Endothelial cell of umbilical vein (primary cell): Measurements from ENCODE around the gene DIO3. TPM values are rescaled to one million over a fixed set of nuclear protein-coding genes. Genes with fewer than 3 reads are reported as not detected.

Source experiments
- BruUV-seq: library from RNA; stranded (reverse); fragments of 400-500 nt; replicated peaks from 2 replicates; lab custom pipeline; 2021; lab: Mats Ljungman, UMichigan
- CTCF ChIA-PET: fragments of 300-600, 350-600 bp; sonication (Branson Sonifier 250); formaldehyde crosslinking; loops from one replicate; lab custom pipeline; 2021; ENCODE audit warnings: antibody characterized with exemption, inconsistent platforms; lab: Charles Lee
- POLR2A ChIA-PET: fragments of 300-600, 350-600 bp; sonication (Branson Sonifier 250); formaldehyde crosslinking; loops from one replicate; lab custom pipeline; 2021; ENCODE audit warnings: antibody characterized with exemption, inconsistent platforms; lab: Charles Lee
- DNase-seq: peaks from one replicate; pipeline ENCODE4 v3.0.0-alpha.2; 2011; ENCODE audit warnings: low read depth, low spot score
- FAIRE-seq: peaks from 2 replicates; lab custom pipeline; 2011; peaks lifted over from hg19 to GRCh38; lab: Jason Lieb, UNC
- H2AFZ ChIP-seq: 2 replicates; pipeline ENCODE4 v1.6.0; 2012; ENCODE audit warnings: low read depth, low read length, control low read depth, inconsistent platforms
- H3K27ac ChIP-seq: 2 replicates; pipeline ENCODE4 v1.5.1; 2011; ENCODE audit warnings: low read depth, mild to moderate bottlenecking, control low read depth, low read length, moderate library complexity; ENCODE audit not compliant: insufficient read depth
- H3K27me3 ChIP-seq, 2 experiments: 2 replicates each; pipeline versions ENCODE4 v1.6.0 to v1.6.1; 2011; ENCODE audit warnings: low read length in 2 of 2, mixed read lengths in 1 of 2; ENCODE audit not compliant: control insufficient read depth in 2 of 2, insufficient read depth in 2 of 2
- H3K36me3 ChIP-seq, 2 experiments: 2 replicates in 1 of 2; 3 replicates in 1 of 2; pipeline ENCODE4 v1.5.1; 2011; ENCODE audit warnings: low read length in 2 of 2, mild to moderate bottlenecking in 1 of 2, moderate library complexity in 1 of 2; ENCODE audit not compliant: control insufficient read depth in 2 of 2, insufficient read depth in 2 of 2; ENCODE audit errors: extremely low read depth in 1 of 2
- H3K4me1 ChIP-seq: 3 replicates; pipeline ENCODE4 v1.5.1; 2011; ENCODE audit warnings: mild to moderate bottlenecking, low read length; ENCODE audit not compliant: control insufficient read depth, insufficient read depth; ENCODE audit errors: extremely low read depth
- H3K4me2 ChIP-seq: 2 replicates; pipeline ENCODE4 v1.6.1; 2011; ENCODE audit warnings: low read length, control low read depth, mixed read lengths; ENCODE audit not compliant: insufficient read depth
- H3K4me3 ChIP-seq, 3 experiments: fragments of 200-600 bp in 1 of 3; sonication (generic), shearing (Covaris generic) in 1 of 3; replicated peaks in 1 of 3; 2 replicates each; pipeline ENCODE4 v1.5.1; 2011 to 2016; ENCODE audit warnings: control low read depth in 3 of 3, low read length in 3 of 3, mild to moderate bottlenecking in 2 of 3, inconsistent platforms in 1 of 3, low read depth in 1 of 3, moderate library complexity in 1 of 3; ENCODE audit not compliant: insufficient read depth in 1 of 3
- H3K79me2 ChIP-seq: 2 replicates; pipeline ENCODE4 v1.6.0; 2012; ENCODE audit warnings: low read length, inconsistent platforms; ENCODE audit not compliant: control insufficient read depth, insufficient read depth
- H3K9ac ChIP-seq: replicated peaks from 2 replicates; pipeline ENCODE3; 2011; ENCODE audit warnings: low read length, control low read depth; ENCODE audit not compliant: insufficient read depth; ENCODE audit errors: extremely low read depth
- H3K9me1 ChIP-seq: replicated peaks from 3 replicates; pipeline ENCODE4 v1.6.0; 2011; ENCODE audit warnings: mild to moderate bottlenecking, low read length; ENCODE audit not compliant: control insufficient read depth, insufficient read depth; ENCODE audit errors: extremely low read depth
- H3K9me3 ChIP-seq: replicated peaks from 2 replicates; pipeline ENCODE4 v1.5.1; 2012; ENCODE audit warnings: low read length, inconsistent platforms; ENCODE audit not compliant: control insufficient read depth, insufficient read depth
- H4K20me1 ChIP-seq: replicated peaks from 2 replicates; pipeline ENCODE3; 2011; ENCODE audit warnings: mild to moderate bottlenecking, low read length; ENCODE audit not compliant: control insufficient read depth, insufficient read depth; ENCODE audit errors: extremely low read depth
- CTCF ChIP-seq, 2 donors: IDR thresholded peaks; 1 replicate in 1 of 2; 2 replicates in 1 of 2; pipeline ENCODE4 v1.5.1; 2011; ENCODE audit warnings: low read length in 2 of 2, mild to moderate bottlenecking in 2 of 2, moderate library complexity in 2 of 2, control low read depth in 1 of 2, inconsistent platforms in 1 of 2, low read depth in 1 of 2; ENCODE audit not compliant: insufficient read depth in 1 of 2; ENCODE audit errors: extremely low read depth in 1 of 2
- EZH2 ChIP-seq: IDR thresholded peaks from 2 replicates; pipeline ENCODE4 v1.6.1; 2012; ENCODE audit warnings: borderline replicate concordance, low read depth, mild to moderate bottlenecking, moderate library complexity, low read length, inconsistent platforms; ENCODE audit not compliant: severe bottlenecking
- FOS ChIP-seq: IDR thresholded peaks from 2 replicates; pipeline ENCODE4 v1.6.1; 2011; ENCODE audit warnings: mild to moderate bottlenecking, low read length, moderate library complexity, borderline replicate concordance; ENCODE audit not compliant: insufficient read depth
- GATA2 ChIP-seq: IDR thresholded peaks from 2 replicates; pipeline ENCODE4 v1.7.0; 2011; ENCODE audit warnings: low read depth, mild to moderate bottlenecking, moderate library complexity, mixed read lengths, low read length; ENCODE audit not compliant: insufficient read length, insufficient read depth
- JUN ChIP-seq: IDR thresholded peaks from 2 replicates; pipeline ENCODE4 v1.6.1; 2011; ENCODE audit warnings: borderline replicate concordance, low read depth; ENCODE audit not compliant: insufficient read length, insufficient read depth
- MAX ChIP-seq: IDR thresholded peaks from 2 replicates; pipeline ENCODE4 v1.6.1; 2011; ENCODE audit not compliant: insufficient read depth, insufficient read length
- MYC ChIP-seq: IDR thresholded peaks from one replicate; pipeline ENCODE4 v1.6.1; 2011; ENCODE audit warnings: mild to moderate bottlenecking, low read depth, low read length
- POLR2A ChIP-seq: IDR thresholded peaks from 2 replicates; pipeline ENCODE4 v1.6.1; 2012; ENCODE audit warnings: low read depth, mild to moderate bottlenecking, control low read depth, low read length
- POLR2AphosphoS5 ChIP-seq: IDR thresholded peaks from 2 replicates; pipeline ENCODE4 v1.6.1; 2012; ENCODE audit warnings: low read depth, mild to moderate bottlenecking, control low read depth, low read length, moderate library complexity; ENCODE audit not compliant: insufficient read depth
- dilution Hi-C: fragments of 300-500 bp; cut with MboI; formaldehyde crosslinking; loops from one replicate; pipeline ENCODE4 v1.15.0; 2019; ENCODE audit warnings: low sequenced_read_pairs; ENCODE audit not compliant: extremely low pct_ligation_motif_present
- intact Hi-C: fragments of 100-400 bp; cut with micrococcal nuclease; formaldehyde crosslinking; loops from one replicate; pipeline ENCODE4 v1.10.0; 2022
- polyA plus RNA-seq, 4 experiments: library from polyadenylated mRNA; depleted of rRNA in 3 of 4; stranded (reverse) in 3 of 4; unstranded in 1 of 4; fragments of >200 nt; gene quantifications; 2 replicates each; pipeline versions ENCODE4 v1.2.1 to v1.2.3, GENCODE V29; 2011 to 2012; ENCODE audit warnings: missing spikeins in 1 of 4
- total RNA-seq: library from RNA; stranded (reverse); gene quantifications from 2 replicates; pipeline ENCODE4 v1.2.3, GENCODE V29; 2021

The DIO3 gene
- total and polyA plus RNA-seq, 2 donors (not counting 3 experiments of a cell fraction or from before 2014, with no cell fraction given): not detected

- no peak overlapping the region for H2AFZ ChIP-seq
- CTCF ChIA-PET: no interaction called here
- H3K9me1 ChIP-seq: no peaks in the 10 kb centered on the region
- H3K27ac ChIP-seq: no peak overlapping the region
- no peaks in the 10 kb centered on the region for H3K36me3 ChIP-seq
- no peaks in the 10 kb centered on the region for H3K79me2 ChIP-seq
- H3K4me2 ChIP-seq: no peak overlapping the region
- no TSS peak for BruUV-seq
- FAIRE-seq (no peak), DNase-seq (no peak)
- no peak overlapping the region for H3K9ac ChIP-seq
- no peaks in the 10 kb centered on the region for H3K4me1 ChIP-seq
- dilution Hi-C loops (no loop called here), intact Hi-C loops (no loop called here)
- H4K20me1 ChIP-seq: no peaks in the 10 kb centered on the region
- POLR2A ChIA-PET: no interaction called here
- H3K9me3 ChIP-seq: no peaks in the 10 kb centered on the region
- peaks cover 0 to 2% of the 10 kb centered on the region in 2 experiments for H3K27me3 ChIP-seq
- TF ChIP-seq FOS: no peak
- TF ChIP-seq EZH2: no peak
- no peak for TF ChIP-seq MAX
- no peak for TF ChIP-seq POLR2A
- TF ChIP-seq MYC: no peak
- no peak for TF ChIP-seq CTCF (IDR thresholded peaks at IDR 0.05; ENCODE audit: extremely low read depth in 1 of 2, insufficient read depth in 1 of 2, low read depth in 1 of 2, low read length in 2 of 2)
- TF ChIP-seq POLR2AphosphoS5: no peak
- no peak for TF ChIP-seq JUN
- TF ChIP-seq GATA2: no peak
- H3K4me3 ChIP-seq: no peak overlapping the region
Observed at GRCh38 chr14:101603096-101603495, 41.8 kb downstream of the DIO3 start.
